Common myeloid progenitor, CD34-positive (primary cell): ENCODE data around the gene RFTN2.

Experiments used
- CTCF ChIA-PET: fragments of 350-600 bp; sonication (Branson Sonifier 250); formaldehyde crosslinking; loops from one replicate; lab custom pipeline; 2021; ENCODE audit warnings: antibody characterized with exemption; lab: Charles Lee
- POLR2A ChIA-PET: fragments of 350-600 bp; sonication (Branson Sonifier 250); formaldehyde crosslinking; loops from one replicate; lab custom pipeline; 2021; ENCODE audit warnings: antibody characterized with exemption; lab: Charles Lee
- DNase-seq, 3 donors: peaks; one replicate each; pipeline versions ENCODE4 v3.0.0 to v3.0.0-alpha.2; 2013
- H3K27ac ChIP-seq, 2 experiments: 1 replicate in 1 of 2; 2 replicates in 1 of 2; pipeline ENCODE4 v1.7.0; 2013; ENCODE audit warnings: inconsistent platforms in 2 of 2, low read length in 2 of 2, mild to moderate bottlenecking in 2 of 2, low read depth in 1 of 2, moderate library complexity in 1 of 2; ENCODE audit not compliant: severe bottlenecking in 2 of 2, insufficient read depth in 1 of 2, poor library complexity in 1 of 2
- H3K27me3 ChIP-seq, 5 experiments: replicated peaks in 2 of 5; 1 replicate in 3 of 5; 2 replicates in 2 of 5; pipeline versions ENCODE4 v1.6.1 to v1.7.0; 2013; ENCODE audit warnings: low read length in 4 of 5, mild to moderate bottlenecking in 2 of 5, moderate library complexity in 2 of 5, inconsistent platforms in 1 of 5; ENCODE audit not compliant: insufficient read depth in 5 of 5, control insufficient read depth in 4 of 5
- H3K36me3 ChIP-seq, 4 experiments: 1 replicate in 2 of 4; 2 replicates in 2 of 4; pipeline versions ENCODE4 v1.6.1 to v1.7.0; 2013; ENCODE audit warnings: low read length in 3 of 4, control low read depth in 1 of 4, mild to moderate bottlenecking in 1 of 4; ENCODE audit not compliant: control insufficient read depth in 4 of 4, insufficient read depth in 4 of 4
- H3K4me1 ChIP-seq, 4 experiments: 1 replicate in 3 of 4; 2 replicates in 1 of 4; pipeline versions ENCODE4 v1.6.1 to v1.7.1; 2013; ENCODE audit warnings: low read length in 3 of 4, mild to moderate bottlenecking in 3 of 4, control low read depth in 1 of 4, inconsistent platforms in 1 of 4, moderate library complexity in 1 of 4; ENCODE audit not compliant: control insufficient read depth in 4 of 4, insufficient read depth in 4 of 4; ENCODE audit errors: control extremely low read depth in 1 of 4
- H3K4me3 ChIP-seq, 7 experiments: 1 replicate in 4 of 7; 2 replicates in 3 of 7; pipeline versions ENCODE4 v1.5.1 to v1.7.0; 2013; ENCODE audit warnings: mild to moderate bottlenecking in 7 of 7, low read length in 6 of 7, moderate library complexity in 6 of 7, inconsistent platforms in 2 of 7, low read depth in 2 of 7, control low read depth in 1 of 7; ENCODE audit not compliant: insufficient read depth in 4 of 7, control insufficient read depth in 1 of 7; ENCODE audit errors: extremely low read depth in 1 of 7
- H3K9me3 ChIP-seq, 5 experiments: 1 replicate in 4 of 5; 2 replicates in 1 of 5; pipeline versions ENCODE4 v1.6.1 to v1.7.1; 2013; ENCODE audit warnings: low read length in 4 of 5, mild to moderate bottlenecking in 2 of 5, inconsistent platforms in 1 of 5, low read depth in 1 of 5, moderate library complexity in 1 of 5; ENCODE audit not compliant: control insufficient read depth in 4 of 5, insufficient read depth in 2 of 5; ENCODE audit errors: control extremely low read depth in 1 of 5
- WGBS: methylation state at CpG from one replicate; pipeline ENCODE4 v1.1.5; 2013; ENCODE audit not compliant: insufficient coverage; 5-methylcytosine and 5-hydroxymethylcytosine counted together

The RFTN2 gene

DNA sequence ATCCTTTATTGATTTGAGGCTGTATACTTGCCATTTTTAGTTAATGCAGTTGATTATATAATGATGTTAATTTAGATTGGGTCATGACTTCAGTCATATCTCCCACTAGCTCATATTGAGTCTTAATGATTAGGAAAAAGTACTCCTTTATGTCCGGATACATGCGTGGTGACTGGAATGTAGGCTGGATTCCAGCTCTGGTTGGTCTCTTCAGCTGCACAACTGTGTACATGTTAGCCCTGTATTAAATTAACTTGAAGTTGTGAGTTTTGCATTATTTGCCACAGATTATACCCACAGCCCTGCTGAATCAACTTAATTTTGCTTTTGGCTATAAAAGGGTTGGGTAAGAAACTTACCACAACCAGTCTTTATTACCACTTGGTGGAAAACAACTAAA lies 137.0 kb downstream of the RFTN2 start:
- WGBS = no CpG with 5 or more reads among the region's 2 CpGs
- no peak overlapping the region for H3K27ac ChIP-seq
- no peaks in the 10 kb centered on the region for H3K27me3 ChIP-seq
- ChIA-PET POLR2A (no interaction called here), CTCF (no interaction called here)
- no peak overlapping the region for H3K4me3 ChIP-seq
- DNase-seq = no peak
- H3K9me3 ChIP-seq = no peaks in the 10 kb centered on the region
- no peaks in the 10 kb centered on the region for H3K4me1 ChIP-seq
- H3K36me3 ChIP-seq = peaks cover 18 to 62% (median 37%) of the 10 kb centered on the region in 4 experiments
